ENCODE results near the gene ANO2. TPM values are rescaled to one million over a fixed set of nuclear protein-coding genes. Genes with fewer than 3 reads are reported as not detected.

ANO2 gene
- polyA plus RNA-seq, 1 donor from 2014 or later, result 1.8 TPM

DNA sequence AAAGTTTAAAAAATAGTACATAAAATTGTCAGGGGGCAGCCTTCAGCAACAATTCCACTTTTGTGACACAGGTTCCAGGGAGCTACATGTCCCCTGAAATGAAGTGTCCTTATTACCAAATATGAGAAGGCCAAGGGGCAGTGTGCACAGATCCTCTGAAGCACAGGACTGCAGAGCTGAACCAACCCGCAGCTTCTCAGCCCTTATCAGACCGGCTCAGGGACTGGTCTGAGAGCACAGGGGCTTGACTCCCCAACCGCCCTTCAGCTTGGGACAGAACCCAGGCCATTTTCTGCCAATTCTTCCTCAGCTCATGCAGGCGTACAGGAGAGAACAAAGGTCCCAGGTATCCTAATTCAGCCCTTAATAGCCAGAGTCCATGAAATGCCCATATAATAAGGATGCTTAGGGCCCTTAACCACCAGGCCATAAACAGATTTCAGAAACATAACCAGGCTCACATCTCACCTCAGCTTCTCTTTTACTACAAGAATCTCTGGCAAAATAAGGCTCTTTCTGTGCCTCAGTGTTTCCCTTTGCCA, 221.3 kb downstream of the ANO2 start:
- no peak for TF ChIP-seq POLR2AphosphoS5 (IDR thresholded peaks at IDR 0.05)
- no peak for TF ChIP-seq EZH2 (IDR thresholded peaks at IDR 0.05; ENCODE audit: borderline replicate concordance, insufficient read depth, low read length, poor library complexity, severe bottlenecking)
- no peak for TF ChIP-seq SMC3 (conservative IDR thresholded peaks at IDR 0.05; ENCODE audit: poor library complexity)
- TF ChIP-seq CTCF (IDR thresholded peaks at IDR 0.05; ENCODE audit: poor library complexity, severe bottlenecking), result no peak
- no peak for TF ChIP-seq REST (IDR thresholded peaks at IDR 0.05; ENCODE audit: borderline replicate concordance)

GRCh38 chr12:5723071-5723470, 222.0 kb downstream of the ANO2 start:
- H4K20me1 ChIP-seq (ENCODE audit: insufficient read depth), result no peaks in the 10 kb centered on the region
- H3K9me3 ChIP-seq (ENCODE audit: low read length), result no peaks in the 10 kb centered on the region
- H3K4me2 ChIP-seq (ENCODE audit: low read length), result no peak overlapping the region
- no peak for TF ChIP-seq POLR2AphosphoS5 (IDR thresholded peaks at IDR 0.05)
- no peak for TF ChIP-seq EP300 (conservative IDR thresholded peaks at IDR 0.05; ENCODE audit: poor library complexity, severe bottlenecking)
- no peak for TF ChIP-seq MXI1 (conservative IDR thresholded peaks at IDR 0.05; ENCODE audit: poor library complexity, severe bottlenecking)
- TF ChIP-seq TAF1 (IDR thresholded peaks at IDR 0.05; ENCODE audit: low read depth), result no peak
- no peak for TF ChIP-seq RAD21 (conservative IDR thresholded peaks at IDR 0.05)
- TF ChIP-seq EZH2 (IDR thresholded peaks at IDR 0.05; ENCODE audit: borderline replicate concordance, insufficient read depth, low read length, poor library complexity, severe bottlenecking), result no peak
- TF ChIP-seq REST (IDR thresholded peaks at IDR 0.05; ENCODE audit: borderline replicate concordance), result no peak
- TF ChIP-seq CTCF (IDR thresholded peaks at IDR 0.05; ENCODE audit: poor library complexity, severe bottlenecking), result no peak
- TF ChIP-seq SMC3 (conservative IDR thresholded peaks at IDR 0.05; ENCODE audit: poor library complexity), result no peak
- H3K9ac ChIP-seq (ENCODE audit: low read length), result no peak overlapping the region
- no peak overlapping the region for H2AFZ ChIP-seq (ENCODE audit: low read depth, low read length)
- H3K9me2 ChIP-seq (ENCODE audit: insufficient read depth, low read length), result no peaks in the 10 kb centered on the region
- H3F3A ChIP-seq (ENCODE audit: insufficient read depth, low read length, poor library complexity, severe bottlenecking), result no peaks in the 10 kb centered on the region
- no peaks in the 10 kb centered on the region for H3K79me2 ChIP-seq (replicated peaks; ENCODE audit: insufficient read depth, low read length)
- H3K36me3 ChIP-seq (ENCODE audit: insufficient read depth, low read length), result no peaks in the 10 kb centered on the region
- H3K27me3 ChIP-seq (ENCODE audit: insufficient read depth, low read depth, low read length), result no peaks in the 10 kb centered on the region
- no peak overlapping the region for H3K4me3 ChIP-seq (ENCODE audit: low read length)
- H3K27ac ChIP-seq (ENCODE audit: low read length), result no peak overlapping the region

More for the DNA sequence above, 221.3 kb downstream of the ANO2 start:
- Histone ChIP-seq H3F3A (ENCODE audit: insufficient read depth, low read length, poor library complexity, severe bottlenecking) (no peaks in the 10 kb centered on the region), H2AFZ (ENCODE audit: low read depth, low read length) (no peak overlapping the region), H3K9ac (ENCODE audit: low read length) (no peak overlapping the region), H4K20me1 (ENCODE audit: insufficient read depth) (no peaks in the 10 kb centered on the region), H3K9me2 (ENCODE audit: insufficient read depth, low read length) (no peaks in the 10 kb centered on the region), H3K4me3 (ENCODE audit: low read length) (no peak overlapping the region), H3K36me3 (ENCODE audit: insufficient read depth, low read length) (no peaks in the 10 kb centered on the region), H3K27ac (ENCODE audit: low read length) (no peak overlapping the region), H3K9me3 (ENCODE audit: low read length) (no peaks in the 10 kb centered on the region), H3K4me2 (ENCODE audit: low read length) (no peak overlapping the region), H3K27me3 (ENCODE audit: insufficient read depth, low read depth, low read length) (no peaks in the 10 kb centered on the region), H3K79me2 (replicated peaks; ENCODE audit: insufficient read depth, low read length) (no peaks in the 10 kb centered on the region)

Measured in neural cell (in vitro differentiated cells).